MM.1S (cell line): ENCODE data around the gene IQGAP2.

Experiments
- DNase-seq: peaks from one replicate; pipeline ENCODE4 v3.0.0-alpha.2; 2015
- H2AFZ ChIP-seq: fragments of 300-600 bp; sonication (generic); 2 replicates; pipeline ENCODE4 v1.6.0; 2016; ENCODE audit warnings: antibody characterized with exemption, low read length
- H3F3A ChIP-seq: fragments of 300-600 bp; sonication (generic); 2 replicates; pipeline ENCODE4 v1.6.1; 2016; ENCODE audit warnings: mild to moderate bottlenecking, antibody characterized with exemption, low read length, moderate library complexity, mixed read lengths; ENCODE audit not compliant: insufficient read depth
- H3K27ac ChIP-seq: fragments of 300-600 bp; sonication (generic); 2 replicates; pipeline ENCODE4 v1.5.1; 2016; ENCODE audit warnings: mild to moderate bottlenecking, low read length
- H3K27me3 ChIP-seq: fragments of 300-600 bp; sonication (generic); replicated peaks from 2 replicates; pipeline ENCODE4 v1.6.0; 2016; ENCODE audit warnings: low read length; ENCODE audit not compliant: insufficient read depth
- H3K36me3 ChIP-seq: fragments of 300-600 bp; sonication (generic); replicated peaks from 2 replicates; pipeline ENCODE4 v1.6.1; 2016; ENCODE audit warnings: mild to moderate bottlenecking, low read length, mixed read lengths; ENCODE audit not compliant: insufficient read depth
- H3K4me1 ChIP-seq: fragments of 300-600 bp; sonication (generic); 2 replicates; pipeline ENCODE4 v1.6.1; 2016; ENCODE audit warnings: low read length, mixed read lengths
- H3K4me2 ChIP-seq: fragments of 300-600 bp; sonication (generic); 2 replicates; pipeline ENCODE4 v1.6.0; 2016; ENCODE audit warnings: low read depth, low read length
- H3K4me3 ChIP-seq: fragments of 300-600 bp; sonication (generic); 2 replicates; pipeline ENCODE4 v1.5.1; 2016; ENCODE audit warnings: low read length, mixed read lengths
- H3K79me2 ChIP-seq: fragments of 300-600 bp; sonication (generic); 2 replicates; pipeline ENCODE4 v1.6.1; 2016; ENCODE audit warnings: mixed run types, low read length, mixed read lengths
- H3K9ac ChIP-seq: fragments of 300-600 bp; sonication (generic); 2 replicates; pipeline ENCODE4 v1.6.1; 2016; ENCODE audit warnings: low read length, mixed read lengths
- H3K9me2 ChIP-seq: fragments of 300-600 bp; sonication (generic); replicated peaks from 2 replicates; pipeline ENCODE4 v1.6.1; 2016; ENCODE audit warnings: mild to moderate bottlenecking, low read length, mixed read lengths; ENCODE audit not compliant: insufficient read depth
- H3K9me3 ChIP-seq: fragments of 300-600 bp; sonication (generic); replicated peaks from 2 replicates; pipeline ENCODE4 v1.6.1; 2016; ENCODE audit warnings: mild to moderate bottlenecking, low read length, mixed read lengths; ENCODE audit not compliant: insufficient read depth
- H4K20me1 ChIP-seq: fragments of 300-600 bp; sonication (generic); 2 replicates; pipeline ENCODE4 v1.6.1; 2016; ENCODE audit warnings: mild to moderate bottlenecking, low read length, moderate library complexity, mixed read lengths; ENCODE audit not compliant: insufficient read depth
- EZH2 ChIP-seq: fragments of 300-600 bp; sonication (generic); optimal IDR thresholded peaks from 2 replicates; pipeline ENCODE3; 2017; ENCODE audit warnings: low read depth, mild to moderate bottlenecking, antibody characterized with exemption, low read length, mixed read lengths
- EZH2phosphoT487 ChIP-seq: fragments of 300-600 bp; sonication (generic); IDR thresholded peaks from 2 replicates; pipeline ENCODE4 v1.6.1; 2018; ENCODE audit warnings: antibody characterized with exemption, low read length
- TF ChIP-seq, protein P1 (sequence below): fragments of 300-600 bp; sonication (generic); IDR thresholded peaks from 2 replicates; pipeline ENCODE4 v1.5.1; 2016; ENCODE audit warnings: antibody characterized with exemption, low read length, mixed read lengths

Gene IQGAP2

DNA sequence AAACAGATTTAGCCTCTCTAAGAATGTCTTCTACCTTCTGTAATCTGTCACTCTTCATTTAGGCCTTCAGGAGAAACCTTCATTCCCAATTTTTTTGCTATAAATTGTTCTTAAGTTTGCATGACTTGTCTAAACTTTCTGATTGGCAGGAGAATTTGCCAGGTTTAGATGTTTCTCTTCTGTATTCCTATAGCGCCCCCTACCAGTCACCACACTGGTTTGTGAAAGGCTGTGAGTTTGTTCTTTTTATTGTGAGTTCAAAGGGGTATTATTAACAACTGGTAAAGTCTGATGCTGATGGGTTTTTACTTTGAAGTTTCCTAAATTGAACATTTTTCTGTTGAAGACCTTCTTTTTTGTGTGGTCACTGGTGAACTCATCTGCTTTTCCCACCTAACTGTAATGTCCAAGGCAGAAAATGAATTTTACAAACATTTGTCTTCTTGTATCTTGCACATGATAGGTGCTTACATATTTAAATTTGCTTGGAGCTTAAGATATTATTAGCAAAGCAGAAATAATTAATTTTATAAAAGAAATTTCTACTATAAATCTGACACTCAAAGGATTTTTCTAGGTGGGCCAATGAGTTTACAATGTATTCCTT is 238.5 kb downstream of the IQGAP2 start:
- peaks cover 3% of the 10 kb centered on the region for H3K36me3 ChIP-seq
- no peak overlapping the region for H3K9ac ChIP-seq
- no peak overlapping the region for H3K27ac ChIP-seq
- H3K4me1 ChIP-seq, result peaks cover 19% of the 10 kb centered on the region
- no peaks in the 10 kb centered on the region for H3K27me3 ChIP-seq
- peaks cover 13% of the 10 kb centered on the region; the same call in 1 of the 2 replicates for H3F3A ChIP-seq
- H3K4me2 ChIP-seq, result no peak overlapping the region
- H3K4me3 ChIP-seq, result no peak overlapping the region
- H3K9me3 ChIP-seq, result no peaks in the 10 kb centered on the region
- 0 out of 2 replicates have a peak, but pooled peaks cover 3% of the 10 kb centered on the region for H4K20me1 ChIP-seq
- TF ChIP-seq, protein P1, sequence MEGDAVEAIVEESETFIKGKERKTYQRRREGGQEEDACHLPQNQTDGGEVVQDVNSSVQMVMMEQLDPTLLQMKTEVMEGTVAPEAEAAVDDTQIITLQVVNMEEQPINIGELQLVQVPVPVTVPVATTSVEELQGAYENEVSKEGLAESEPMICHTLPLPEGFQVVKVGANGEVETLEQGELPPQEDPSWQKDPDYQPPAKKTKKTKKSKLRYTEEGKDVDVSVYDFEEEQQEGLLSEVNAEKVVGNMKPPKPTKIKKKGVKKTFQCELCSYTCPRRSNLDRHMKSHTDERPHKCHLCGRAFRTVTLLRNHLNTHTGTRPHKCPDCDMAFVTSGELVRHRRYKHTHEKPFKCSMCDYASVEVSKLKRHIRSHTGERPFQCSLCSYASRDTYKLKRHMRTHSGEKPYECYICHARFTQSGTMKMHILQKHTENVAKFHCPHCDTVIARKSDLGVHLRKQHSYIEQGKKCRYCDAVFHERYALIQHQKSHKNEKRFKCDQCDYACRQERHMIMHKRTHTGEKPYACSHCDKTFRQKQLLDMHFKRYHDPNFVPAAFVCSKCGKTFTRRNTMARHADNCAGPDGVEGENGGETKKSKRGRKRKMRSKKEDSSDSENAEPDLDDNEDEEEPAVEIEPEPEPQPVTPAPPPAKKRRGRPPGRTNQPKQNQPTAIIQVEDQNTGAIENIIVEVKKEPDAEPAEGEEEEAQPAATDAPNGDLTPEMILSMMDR, result peak; percentile 89
- no peak for TF ChIP-seq EZH2
- peak; percentile 67 for DNase-seq
- H2AFZ ChIP-seq, result no peak overlapping the region
- no peaks in the 10 kb centered on the region for H3K79me2 ChIP-seq
- no peaks in the 10 kb centered on the region for H3K9me2 ChIP-seq

DNA sequence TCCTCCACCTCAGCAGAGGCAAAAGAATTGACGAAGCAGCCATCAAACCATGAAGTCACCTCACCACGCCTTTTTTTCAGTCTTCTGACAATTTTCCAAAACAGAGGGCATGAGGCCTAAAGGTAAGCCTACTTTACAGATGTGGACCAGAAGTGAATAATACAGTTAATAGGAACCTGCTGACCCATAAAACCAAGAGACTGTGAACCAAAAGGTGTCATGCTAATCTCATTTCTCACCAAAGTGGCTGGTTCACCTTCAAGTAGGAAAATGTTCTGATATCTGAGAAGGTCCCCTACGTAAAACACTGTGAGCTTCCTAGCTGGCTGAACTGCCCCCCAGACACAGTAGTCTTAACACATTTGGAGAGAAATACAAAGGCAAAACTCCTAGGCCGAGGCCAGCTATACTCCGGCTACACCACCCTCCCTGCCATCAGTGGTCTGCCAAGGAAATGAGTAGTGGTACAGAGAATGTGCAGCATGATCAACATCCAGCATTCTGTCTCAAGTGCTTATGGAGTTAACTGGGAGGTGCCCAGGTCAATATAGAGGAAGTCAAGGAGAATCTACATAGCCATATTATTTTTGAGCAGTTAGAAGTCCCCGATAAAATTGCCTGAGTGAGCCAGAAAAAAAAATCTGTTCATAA is 239.4 kb downstream of the IQGAP2 start:
- Histone ChIP-seq H3K4me2 (no peak overlapping the region), H3K27ac (no peak overlapping the region), H4K20me1 (0 out of 2 replicates have a peak, but pooled peaks cover 3% of the 10 kb centered on the region), H3K79me2 (no peaks in the 10 kb centered on the region), H3K9me2 (no peaks in the 10 kb centered on the region), H3K27me3 (no peaks in the 10 kb centered on the region), H3F3A (peaks cover 13% of the 10 kb centered on the region; the same call in 1 of the 2 replicates), H3K9me3 (no peaks in the 10 kb centered on the region), H3K4me3 (no peak overlapping the region), H2AFZ (no peak overlapping the region), H3K4me1 (peaks cover 13% of the 10 kb centered on the region), H3K36me3 (peaks cover 3% of the 10 kb centered on the region), H3K9ac (no peak overlapping the region)
- no peak for DNase-seq
- no peak for TF ChIP-seq EZH2
- no peak for TF ChIP-seq EZH2phosphoT487
- TF ChIP-seq, protein P1, result no peak

DNA sequence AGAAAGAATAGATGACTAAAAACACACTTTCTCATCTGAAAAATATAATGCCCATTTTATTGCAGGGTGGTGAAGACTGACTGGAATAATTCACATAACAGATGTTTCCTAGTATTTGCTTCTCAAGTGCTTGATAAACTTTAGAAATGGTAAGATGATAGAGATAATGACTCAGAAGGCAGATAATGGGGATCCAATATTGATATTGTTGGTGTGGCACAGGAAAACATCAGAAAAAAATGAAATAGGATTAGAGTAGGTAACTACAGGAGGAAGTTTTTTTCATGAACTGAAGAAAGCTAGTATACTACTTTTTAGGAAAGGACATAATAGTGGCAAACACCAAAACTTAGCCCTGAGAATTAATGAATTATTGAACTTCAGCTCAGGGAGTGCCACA is 240.3 kb downstream of the IQGAP2 start:
- Histone ChIP-seq H3K4me3 (no peak overlapping the region), H3K9me2 (no peaks in the 10 kb centered on the region), H3F3A (peaks cover 7% of the 10 kb centered on the region; the same call in 1 of the 2 replicates), H4K20me1 (0 out of 2 replicates have a peak, but pooled peaks cover 3% of the 10 kb centered on the region), H3K9me3 (no peaks in the 10 kb centered on the region), H3K4me2 (no peak overlapping the region), H3K9ac (no peak overlapping the region), H3K36me3 (peaks cover 7% of the 10 kb centered on the region), H3K27ac (no peak overlapping the region), H3K79me2 (no peaks in the 10 kb centered on the region), H2AFZ (no peak overlapping the region), H3K27me3 (no peaks in the 10 kb centered on the region), H3K4me1 (peaks cover 12% of the 10 kb centered on the region)
- no peak for DNase-seq
- TF ChIP-seq EZH2phosphoT487 (no peak), EZH2 (no peak)
- TF ChIP-seq, protein P1, result no peak
